ENCODE measurements around the gene ADD3.

DNA sequence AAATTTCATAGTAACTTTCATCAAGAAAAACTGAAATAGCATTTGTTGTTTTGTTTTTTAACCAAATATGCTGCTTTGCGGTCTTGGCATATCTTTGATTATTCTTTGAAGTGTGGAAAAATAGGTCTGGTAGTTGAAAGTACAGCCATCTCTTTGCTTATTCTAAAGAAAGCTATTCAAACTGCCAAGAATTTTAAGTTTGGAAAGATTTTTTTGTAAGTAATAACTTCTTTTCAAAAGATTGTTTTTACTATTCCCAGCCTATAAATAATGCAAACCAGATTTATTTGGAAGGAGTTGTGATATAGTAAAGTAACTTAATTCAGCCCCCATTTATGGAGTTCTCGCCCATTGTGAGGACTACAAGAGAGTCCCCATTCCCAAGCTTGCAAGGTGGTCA, 87.0 kb downstream of the ADD3 start:
- no peak for TF ChIP-seq POLR2A (IDR thresholded peaks at IDR 0.05)
- TF ChIP-seq, protein P1, sequence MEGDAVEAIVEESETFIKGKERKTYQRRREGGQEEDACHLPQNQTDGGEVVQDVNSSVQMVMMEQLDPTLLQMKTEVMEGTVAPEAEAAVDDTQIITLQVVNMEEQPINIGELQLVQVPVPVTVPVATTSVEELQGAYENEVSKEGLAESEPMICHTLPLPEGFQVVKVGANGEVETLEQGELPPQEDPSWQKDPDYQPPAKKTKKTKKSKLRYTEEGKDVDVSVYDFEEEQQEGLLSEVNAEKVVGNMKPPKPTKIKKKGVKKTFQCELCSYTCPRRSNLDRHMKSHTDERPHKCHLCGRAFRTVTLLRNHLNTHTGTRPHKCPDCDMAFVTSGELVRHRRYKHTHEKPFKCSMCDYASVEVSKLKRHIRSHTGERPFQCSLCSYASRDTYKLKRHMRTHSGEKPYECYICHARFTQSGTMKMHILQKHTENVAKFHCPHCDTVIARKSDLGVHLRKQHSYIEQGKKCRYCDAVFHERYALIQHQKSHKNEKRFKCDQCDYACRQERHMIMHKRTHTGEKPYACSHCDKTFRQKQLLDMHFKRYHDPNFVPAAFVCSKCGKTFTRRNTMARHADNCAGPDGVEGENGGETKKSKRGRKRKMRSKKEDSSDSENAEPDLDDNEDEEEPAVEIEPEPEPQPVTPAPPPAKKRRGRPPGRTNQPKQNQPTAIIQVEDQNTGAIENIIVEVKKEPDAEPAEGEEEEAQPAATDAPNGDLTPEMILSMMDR (IDR thresholded peaks at IDR 0.05), result no peak
